B cell (primary cell): Measurements from ENCODE around the gene POLR1E. TPM values are rescaled to one million over a fixed set of nuclear protein-coding genes. Genes with fewer than 3 reads are reported as not detected.

Experiments used
- ATAC-seq: fragments of 200-7000 bp; cut with Tn5 transposase; one replicate; pipeline ENCODE4 v1.10.0; 2021; ENCODE audit warnings: low read depth, mild to moderate bottlenecking, moderate number of reproducible peaks, moderate library complexity
- CTCF ChIA-PET: fragments of 350-600 bp; sonication (Branson Sonifier 250); formaldehyde crosslinking; loops from one replicate; lab custom pipeline; 2021; ENCODE audit warnings: antibody characterized with exemption, inconsistent platforms; lab: Charles Lee
- POLR2A ChIA-PET: fragments of 350-600 bp; sonication (Branson Sonifier 250); formaldehyde crosslinking; loops from one replicate; lab custom pipeline; 2021; ENCODE audit warnings: antibody characterized with exemption; lab: Charles Lee
- DNase-seq: peaks from one replicate; pipeline ENCODE4 v3.0.0; 2013
- H2AFZ ChIP-seq: 2 replicates; pipeline ENCODE4 v1.6.1; 2012; ENCODE audit warnings: mild to moderate bottlenecking, low read depth, low read length; ENCODE audit not compliant: insufficient read depth, poor library complexity, severe bottlenecking
- H3K27ac ChIP-seq, 2 donors: 1 replicate in 1 of 2; 2 replicates in 1 of 2; pipeline ENCODE4 v1.5.1; 2012 to 2013; ENCODE audit warnings: low read length in 2 of 2, mild to moderate bottlenecking in 2 of 2, moderate library complexity in 1 of 2
- H3K27me3 ChIP-seq, 4 experiments: fragments of 200-600 bp in 1 of 4; sonication (generic) in 1 of 4; replicated peaks in 1 of 4; 1 replicate in 2 of 4; 2 replicates in 2 of 4; pipeline versions ENCODE4 v1.6.1 to v1.7.0; 2013 to 2016; ENCODE audit warnings: low read length in 3 of 4, mild to moderate bottlenecking in 2 of 4, mixed read lengths in 1 of 4, moderate library complexity in 1 of 4; ENCODE audit not compliant: insufficient read depth in 4 of 4, control insufficient read depth in 3 of 4; ENCODE audit errors: control extremely low read depth in 1 of 4
- H3K36me3 ChIP-seq, 2 experiments: replicated peaks in 1 of 2; 1 replicate in 1 of 2; 2 replicates in 1 of 2; pipeline versions ENCODE4 v1.6.1 to v1.7.1; 2013; ENCODE audit warnings: low read length in 1 of 2; ENCODE audit not compliant: insufficient read depth in 2 of 2, control insufficient read depth in 1 of 2; ENCODE audit errors: control extremely low read depth in 1 of 2, extremely low read depth in 1 of 2
- H3K4me1 ChIP-seq, 2 donors: fragments of 200-600 bp in 1 of 2; sonication (generic) in 1 of 2; 1 replicate in 1 of 2; 2 replicates in 1 of 2; pipeline versions ENCODE4 v1.5.1 to v1.6.1; 2013 to 2017; ENCODE audit warnings: low read length in 2 of 2; ENCODE audit not compliant: control insufficient read depth in 2 of 2, insufficient read depth in 2 of 2
- H3K4me2 ChIP-seq: replicated peaks from 2 replicates; pipeline ENCODE3; 2012; ENCODE audit warnings: mild to moderate bottlenecking, low read depth, low read length; ENCODE audit not compliant: poor library complexity, severe bottlenecking
- H3K4me3 ChIP-seq, 5 experiments: fragments of 200-600 bp in 1 of 5; sonication (generic) in 1 of 5; 1 replicate in 3 of 5; 2 replicates in 2 of 5; pipeline versions ENCODE4 v1.5.1 to v1.7.0; 2011 to 2016; ENCODE audit warnings: low read length in 4 of 5, mild to moderate bottlenecking in 4 of 5, low read depth in 2 of 5, control low read depth in 1 of 5, moderate library complexity in 1 of 5; ENCODE audit not compliant: insufficient read depth in 1 of 5; ENCODE audit errors: control extremely low read depth in 1 of 5, extremely low read depth in 1 of 5
- H3K79me2 ChIP-seq: fragments of 200-600 bp; sonication (generic); one replicate; pipeline ENCODE4 v1.6.0; 2016; ENCODE audit warnings: low read length; ENCODE audit not compliant: control insufficient read depth, insufficient read depth
- H3K9ac ChIP-seq: fragments of 200-600 bp; sonication (generic); 2 replicates; pipeline ENCODE4 v1.6.1; 2017; ENCODE audit warnings: mild to moderate bottlenecking, low read length, moderate library complexity
- H3K9me3 ChIP-seq, 3 donors: one replicate each; pipeline versions ENCODE4 v1.6.1 to v1.7.1; 2013; ENCODE audit warnings: low read length in 2 of 3; ENCODE audit not compliant: control insufficient read depth in 2 of 3, insufficient read depth in 1 of 3; ENCODE audit errors: control extremely low read depth in 1 of 3
- H4K20me1 ChIP-seq: 2 replicates; pipeline ENCODE4 v1.6.0; 2012; ENCODE audit warnings: mild to moderate bottlenecking, low read length; ENCODE audit not compliant: insufficient read depth, control insufficient read depth, poor library complexity, severe bottlenecking
- H3K27ac Mint-ChIP-seq: one replicate; pipeline ENCODE4 v1.8.0; 2021; ENCODE audit warnings: mixed read lengths
- H3K27me3 Mint-ChIP-seq: one replicate; pipeline ENCODE4 v1.8.0; 2021; ENCODE audit warnings: mixed read lengths
- H3K4me1 Mint-ChIP-seq: one replicate; pipeline ENCODE4 v1.8.0; 2021; ENCODE audit warnings: mixed read lengths
- H3K4me3 Mint-ChIP-seq: one replicate; pipeline ENCODE4 v1.8.0; 2021; ENCODE audit warnings: mixed read lengths
- H3K9me3 Mint-ChIP-seq: one replicate; pipeline ENCODE4 v1.8.0; 2022; ENCODE audit warnings: mixed read lengths; ENCODE audit not compliant: insufficient read depth
- CTCF ChIP-seq: fragments of 200-600 bp; IDR thresholded peaks from one replicate; pipeline ENCODE4 v1.8.0; 2022; ENCODE audit warnings: antibody characterized with exemption, mild to moderate bottlenecking
- EZH2 ChIP-seq: IDR thresholded peaks from 2 replicates; pipeline ENCODE4 v1.6.1; 2012; ENCODE audit warnings: borderline replicate concordance, low read depth, mild to moderate bottlenecking, moderate library complexity, low read length; ENCODE audit not compliant: insufficient read depth, poor library complexity, severe bottlenecking
- WGBS: methylation state at CpG from one replicate; pipeline ENCODE4 v1.1.5; 2013; ENCODE audit warnings: missing lambda C conversion rate; ENCODE audit not compliant: insufficient coverage; 5-methylcytosine and 5-hydroxymethylcytosine counted together
- intact Hi-C: fragments of 100-400 bp; cut with micrococcal nuclease; formaldehyde crosslinking; loops from one replicate; pipeline ENCODE4 v1.10.0; 2022
- polyA plus RNA-seq: library from polyadenylated mRNA; depleted of rRNA; stranded (reverse); fragments of >200 nt; gene quantifications from 2 replicates; pipeline ENCODE4 v1.2.3, GENCODE V29; 2012
- total RNA-seq, 2 donors: library from RNA; stranded (reverse); fragments of 120-200 nt in 1 of 2; gene quantifications; 1 replicate in 1 of 2; 2 replicates in 1 of 2; pipeline versions ENCODE4 v1.2.3 to v1.2.4, GENCODE V29; 2013 to 2022

POLR1E gene
- total and polyA plus RNA-seq, 2 donors (not counting 1 experiment from before 2014, with no cell fraction given) = 11.6 to 31.0 TPM

- H3K27ac Mint-ChIP-seq = no peak overlapping the region
- POLR2A ChIA-PET = no interaction called here
Measured at GRCh38 chr9:37495571-37495970, 9.8 kb downstream of the POLR1E start.

GRCh38 chr9:37496020-37496419 lies 10.3 kb downstream of the POLR1E start:
- Histone ChIP-seq H3K27me3 (no peaks in the 10 kb centered on the region), H3K9me3 (no peaks in the 10 kb centered on the region), H2AFZ (no peak overlapping the region), H3K27ac (no peak overlapping the region), H4K20me1 (no peaks in the 10 kb centered on the region), H3K4me1 (no peaks in the 10 kb centered on the region), H3K79me2 (no peaks in the 10 kb centered on the region), H3K9ac (no peak overlapping the region), H3K4me2 (no peak overlapping the region), H3K4me3 (no peak overlapping the region), H3K36me3 (peaks cover 21 to 81% of the 10 kb centered on the region in 2 experiments)
- ChIA-PET POLR2A (interaction anchor here (0.6 kb wide), 1 partner anchor 59 kb away, joined by 3 read pairs; no protein-coding TSS in a partner anchor), CTCF (interaction anchor here (1.5 kb wide), 2 partner anchors 9 kb away, joined by 3 to 7 read pairs; no protein-coding TSS in a partner anchor)
- Mint-ChIP-seq H3K27me3 (no peaks in the 10 kb centered on the region), H3K27ac (no peak overlapping the region), H3K9me3 (no peaks in the 10 kb centered on the region), H3K4me1 (no peaks in the 10 kb centered on the region), H3K4me3 (no peak overlapping the region)
- DNase-seq (no peak), ATAC-seq (no peak)
- 89% methylated on average over 4 of the region's 4 CpGs for WGBS
- intact Hi-C loops = no loop called here
- no peak for TF ChIP-seq EZH2
- TF ChIP-seq CTCF = no peak

More at GRCh38 chr9:37495571-37495970, 9.8 kb downstream of the POLR1E start:
- Mint-ChIP-seq H3K4me3 (no peak overlapping the region), H3K9me3 (no peaks in the 10 kb centered on the region), H3K4me1 (no peaks in the 10 kb centered on the region), H3K27me3 (no peaks in the 10 kb centered on the region)
- Histone ChIP-seq H3K27me3 (no peaks in the 10 kb centered on the region), H3K9ac (no peak overlapping the region), H3K79me2 (no peaks in the 10 kb centered on the region), H3K4me2 (no peak overlapping the region), H3K9me3 (no peaks in the 10 kb centered on the region), H4K20me1 (no peaks in the 10 kb centered on the region), H2AFZ (no peak overlapping the region), H3K4me1 (no peaks in the 10 kb centered on the region), H3K27ac (no peak overlapping the region), H3K4me3 (no peak overlapping the region), H3K36me3 (peaks cover 21 to 77% of the 10 kb centered on the region in 2 experiments)
- CTCF ChIA-PET = interaction anchor here (1.5 kb wide), 2 partner anchors 9 kb away, joined by 3 to 7 read pairs; no protein-coding TSS in a partner anchor
- intact Hi-C loops = no loop called here
- WGBS = 97% methylated on average over 5 of the region's 5 CpGs
- no peak for DNase-seq
- no peak for TF ChIP-seq CTCF
- TF ChIP-seq EZH2 = no peak
- no peak for ATAC-seq
